Panc1 (cell line): Measurements from ENCODE around the gene MTUS2.

Experiments used
- CTCF ChIP-seq: fragments of 450-650 bp; IDR thresholded peaks from 2 replicates; pipeline ENCODE4 v1.5.1; 2017; ENCODE audit warnings: mild to moderate bottlenecking
- SIN3A ChIP-seq: IDR thresholded peaks from 2 replicates; pipeline ENCODE4 v1.6.1; 2012; ENCODE audit warnings: low read depth, mild to moderate bottlenecking, low read length, moderate library complexity, borderline replicate concordance; ENCODE audit not compliant: insufficient read depth

GRCh38 chr13:29537736-29538651, 717.9 kb downstream of the MTUS2 start:
- no peak for TF ChIP-seq CTCF
- no peak for TF ChIP-seq SIN3A
